Hepatocyte (in vitro differentiated cells): ENCODE results near the gene ZNF747. TPM values are rescaled to one million over a fixed set of nuclear protein-coding genes. Genes with fewer than 3 reads are reported as not detected.

Source experiments
- DNase-seq: peaks from one replicate; pipeline ENCODE4 v3.0.0-alpha.2; 2016; ENCODE audit warnings: low spot score
- H2AFZ ChIP-seq: fragments of 200-600 bp; sonication (generic); 2 replicates; pipeline ENCODE4 v1.6.0; 2016; ENCODE audit warnings: antibody characterized with exemption, mild to moderate bottlenecking
- H3K27ac ChIP-seq: fragments of 200-600 bp; sonication (generic); 2 replicates; pipeline ENCODE4 v1.5.1; 2016; ENCODE audit warnings: mild to moderate bottlenecking
- H3K27me3 ChIP-seq: fragments of 200-600 bp; sonication (generic); 2 replicates; pipeline ENCODE4 v1.6.1; 2016
- H3K36me3 ChIP-seq: fragments of 200-600 bp; sonication (generic); replicated peaks from 2 replicates; pipeline ENCODE4 v1.5.1; 2016; ENCODE audit warnings: low read depth; ENCODE audit not compliant: insufficient read depth
- H3K4me1 ChIP-seq: fragments of 200-600 bp; sonication (generic); 2 replicates; pipeline ENCODE4 v1.5.1; 2016; ENCODE audit warnings: mild to moderate bottlenecking, moderate library complexity; ENCODE audit not compliant: insufficient read depth
- H3K4me2 ChIP-seq: fragments of 200-600 bp; sonication (generic); 2 replicates; pipeline ENCODE4 v1.6.0; 2016
- H3K4me3 ChIP-seq: fragments of 200-600 bp; sonication (generic); 2 replicates; pipeline ENCODE4 v1.5.1; 2016; ENCODE audit warnings: mild to moderate bottlenecking
- H3K79me2 ChIP-seq: fragments of 200-600 bp; sonication (generic); 2 replicates; pipeline ENCODE4 v1.6.0; 2017; ENCODE audit warnings: mild to moderate bottlenecking
- H3K9me2 ChIP-seq: fragments of 200-600 bp; sonication (generic); replicated peaks from 2 replicates; pipeline ENCODE4 v1.6.0; 2017; ENCODE audit warnings: mild to moderate bottlenecking; ENCODE audit not compliant: insufficient read depth
- H3K9me3 ChIP-seq: fragments of 200-600 bp; sonication (generic); 2 replicates; pipeline ENCODE4 v1.5.1; 2016; ENCODE audit warnings: low read depth, mild to moderate bottlenecking
- H4K20me1 ChIP-seq: fragments of 200-600 bp; sonication (generic); 2 replicates; pipeline ENCODE4 v1.6.0; 2016; ENCODE audit warnings: mild to moderate bottlenecking; ENCODE audit not compliant: insufficient read depth, poor library complexity, severe bottlenecking
- EZH2 ChIP-seq: fragments of 200-600 bp; sonication (generic); IDR thresholded peaks from 2 replicates; pipeline ENCODE4 v1.6.1; 2016; ENCODE audit warnings: antibody characterized with exemption, mild to moderate bottlenecking, borderline replicate concordance
- EZH2phosphoT487 ChIP-seq: fragments of 200-600 bp; sonication (generic); IDR thresholded peaks from one replicate; pipeline ENCODE4 v1.6.1; 2018; ENCODE audit warnings: antibody characterized with exemption, mild to moderate bottlenecking, low read depth, moderate library complexity; ENCODE audit not compliant: unreplicated experiment, severe bottlenecking
- WGBS: methylation state at CpG from one replicate; pipeline ENCODE4 v1.1.6; 2016; ENCODE audit warnings: low lambda C conversion rate; ENCODE audit errors: missing lambda C conversion rate; 5-methylcytosine and 5-hydroxymethylcytosine counted together
- polyA plus RNA-seq: library from polyadenylated mRNA; unstranded; fragments of >200 nt; fragmentation: Nextera tagmentation; extraction: Ambion mirVana; gene quantifications from 2 replicates; pipeline ENCODE4 v1.2.1, GENCODE V29; 2016
- total RNA-seq: library from RNA; depleted of rRNA; stranded (reverse); fragments of >200 nt; gene quantifications from 2 replicates; pipeline ENCODE4 v1.2.3, GENCODE V29; 2014
- TF ChIP-seq, protein P1 (sequence below): fragments of 200-600 bp; sonication (generic); IDR thresholded peaks from 2 replicates; pipeline ENCODE4 v1.5.1; 2016; ENCODE audit warnings: antibody characterized with exemption, mild to moderate bottlenecking; ENCODE audit not compliant: poor library complexity

ZNF747 gene
- total and polyA plus RNA-seq, 2 experiments from 2014 or later, result 9.9 to 11.1 TPM

DNA sequence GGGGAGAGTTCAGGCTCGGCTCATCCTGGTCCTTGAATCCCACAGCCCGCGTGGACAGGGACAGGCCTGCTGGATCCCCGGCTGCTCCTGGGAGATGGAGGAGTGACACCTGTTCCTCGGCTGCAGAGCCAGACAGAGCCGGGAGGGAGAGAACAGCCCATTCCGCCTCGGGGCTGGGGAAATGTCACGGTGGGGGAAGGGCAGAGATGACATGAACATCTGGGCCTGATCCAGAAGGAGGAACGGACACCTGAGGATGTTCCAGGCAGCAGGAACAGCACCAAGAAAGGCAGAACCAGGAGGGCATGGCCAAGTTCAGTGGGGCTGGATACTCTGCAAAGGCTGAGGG is 21.4 kb upstream of the ZNF747 start:
- no peaks in the 10 kb centered on the region for H4K20me1 ChIP-seq
- peak overlapping the region; percentile 98 for H3K4me2 ChIP-seq
- H3K4me1 ChIP-seq, result peaks cover 18% of the 10 kb centered on the region
- WGBS, result 72% methylated on average over 10 of the region's 10 CpGs
- no peaks in the 10 kb centered on the region for H3K9me2 ChIP-seq
- H3K27ac ChIP-seq, result peak overlapping the region; percentile 93
- no peaks in the 10 kb centered on the region for H3K9me3 ChIP-seq
- H3K36me3 ChIP-seq, result no peaks in the 10 kb centered on the region
- H3K4me3 ChIP-seq, result no peak overlapping the region
- peaks cover 54% of the 10 kb centered on the region for H3K79me2 ChIP-seq
- H2AFZ ChIP-seq, result no peak overlapping the region
- TF ChIP-seq EZH2phosphoT487 (no peak), EZH2 (no peak)
- TF ChIP-seq, protein P1, sequence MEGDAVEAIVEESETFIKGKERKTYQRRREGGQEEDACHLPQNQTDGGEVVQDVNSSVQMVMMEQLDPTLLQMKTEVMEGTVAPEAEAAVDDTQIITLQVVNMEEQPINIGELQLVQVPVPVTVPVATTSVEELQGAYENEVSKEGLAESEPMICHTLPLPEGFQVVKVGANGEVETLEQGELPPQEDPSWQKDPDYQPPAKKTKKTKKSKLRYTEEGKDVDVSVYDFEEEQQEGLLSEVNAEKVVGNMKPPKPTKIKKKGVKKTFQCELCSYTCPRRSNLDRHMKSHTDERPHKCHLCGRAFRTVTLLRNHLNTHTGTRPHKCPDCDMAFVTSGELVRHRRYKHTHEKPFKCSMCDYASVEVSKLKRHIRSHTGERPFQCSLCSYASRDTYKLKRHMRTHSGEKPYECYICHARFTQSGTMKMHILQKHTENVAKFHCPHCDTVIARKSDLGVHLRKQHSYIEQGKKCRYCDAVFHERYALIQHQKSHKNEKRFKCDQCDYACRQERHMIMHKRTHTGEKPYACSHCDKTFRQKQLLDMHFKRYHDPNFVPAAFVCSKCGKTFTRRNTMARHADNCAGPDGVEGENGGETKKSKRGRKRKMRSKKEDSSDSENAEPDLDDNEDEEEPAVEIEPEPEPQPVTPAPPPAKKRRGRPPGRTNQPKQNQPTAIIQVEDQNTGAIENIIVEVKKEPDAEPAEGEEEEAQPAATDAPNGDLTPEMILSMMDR, result no peak
- H3K27me3 ChIP-seq, result no peaks in the 10 kb centered on the region
- no peak for DNase-seq

DNA sequence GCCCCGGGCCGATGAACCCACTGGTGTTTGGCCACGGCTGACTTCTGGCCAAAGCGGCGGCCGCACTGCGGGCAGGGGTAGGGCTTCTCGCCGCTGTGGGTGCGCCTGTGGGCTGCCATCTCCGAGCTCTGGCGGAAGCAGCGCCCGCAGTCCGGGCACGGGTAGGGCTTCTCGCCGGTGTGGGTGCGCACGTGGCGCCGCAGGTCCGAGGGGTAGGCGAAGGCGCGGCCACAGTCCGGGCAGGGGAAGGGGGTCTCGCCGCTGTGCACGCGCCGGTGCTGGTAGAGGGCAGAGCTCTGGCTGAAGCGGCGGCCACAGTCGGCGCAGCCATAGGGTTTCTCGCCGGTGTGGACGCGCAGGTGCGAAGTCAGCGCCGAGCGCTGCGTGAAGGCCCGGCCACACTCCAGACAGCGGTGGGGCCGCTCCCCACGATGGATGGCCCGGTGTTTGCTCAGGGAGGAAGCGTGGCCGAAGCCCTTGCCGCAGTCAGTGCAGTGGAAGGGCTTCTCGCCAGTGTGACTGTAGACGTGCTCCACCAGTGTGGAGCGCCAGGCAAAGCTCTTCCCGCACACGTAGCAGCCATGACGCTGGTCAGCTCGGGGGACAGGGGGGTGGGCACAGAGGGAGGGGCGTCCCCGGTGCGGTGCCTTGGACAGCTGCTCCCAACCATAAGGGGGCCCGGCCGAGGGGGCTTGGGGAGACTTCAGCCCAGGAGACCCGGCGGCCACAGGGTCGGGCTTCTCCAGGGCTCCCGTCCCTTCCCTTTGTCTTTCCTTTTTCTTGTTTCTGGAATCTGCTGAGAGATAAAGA is 20.9 kb upstream of the ZNF747 start:
- no peaks in the 10 kb centered on the region for H3K36me3 ChIP-seq
- H3K4me2 ChIP-seq, result peak overlapping the region; percentile 98
- DNase-seq, result no peak
- peaks cover 18% of the 10 kb centered on the region for H3K4me1 ChIP-seq
- H3K9me3 ChIP-seq, result no peaks in the 10 kb centered on the region
- no peak overlapping the region for H2AFZ ChIP-seq
- TF ChIP-seq EZH2 (no peak), EZH2phosphoT487 (no peak)
- TF ChIP-seq, protein P1, result no peak
- no peaks in the 10 kb centered on the region for H3K9me2 ChIP-seq
- H3K79me2 ChIP-seq, result peaks cover 56% of the 10 kb centered on the region
- H3K27me3 ChIP-seq, result no peaks in the 10 kb centered on the region
- no peak overlapping the region for H3K27ac ChIP-seq
- H3K4me3 ChIP-seq, result no peak overlapping the region
- no peaks in the 10 kb centered on the region for H4K20me1 ChIP-seq
- WGBS, result 98% methylated on average over 57 of the region's 69 CpGs

DNA sequence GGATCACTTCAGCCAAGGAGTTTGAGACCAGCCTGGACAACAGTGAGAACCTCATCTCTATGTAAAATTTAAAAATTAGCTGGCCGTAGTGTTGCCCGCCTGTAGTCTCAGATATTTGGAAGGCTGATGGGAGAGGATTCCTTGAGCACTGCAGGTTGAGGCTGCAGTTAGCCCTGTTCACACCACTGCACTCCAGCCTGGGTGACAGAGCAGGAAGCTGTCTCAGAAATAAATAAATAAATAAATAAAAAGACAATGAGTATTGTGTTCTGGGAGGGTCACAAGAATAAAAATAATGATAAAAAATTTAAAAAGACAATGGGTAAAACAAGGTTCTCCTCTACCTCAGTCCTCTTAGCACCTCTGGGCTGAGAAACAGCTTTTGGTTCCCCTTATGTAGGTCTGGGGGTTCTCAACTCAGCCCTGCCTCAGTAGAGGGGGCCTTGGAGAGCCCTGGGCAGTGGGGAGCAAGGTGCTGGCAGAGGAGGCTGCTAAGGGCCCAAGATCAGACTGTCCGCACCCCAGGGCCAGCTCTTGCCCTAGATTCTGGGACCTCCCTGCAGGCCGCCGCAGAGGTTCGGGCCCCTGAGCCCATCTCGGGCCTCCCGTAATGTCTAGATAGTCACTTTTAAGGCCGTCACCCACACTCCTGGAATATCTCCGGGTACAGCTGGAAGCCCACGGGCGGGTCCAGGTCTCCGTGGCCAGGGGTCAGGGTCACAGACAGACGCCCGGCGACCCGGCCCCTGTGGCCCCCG is 20.1 kb upstream of the ZNF747 start:
- Histone ChIP-seq H3K4me2 (no peak overlapping the region), H3K27me3 (no peaks in the 10 kb centered on the region), H4K20me1 (no peaks in the 10 kb centered on the region), H3K79me2 (peaks cover 62% of the 10 kb centered on the region), H3K9me3 (no peaks in the 10 kb centered on the region), H3K9me2 (no peaks in the 10 kb centered on the region), H3K4me3 (no peak overlapping the region), H3K27ac (no peak overlapping the region), H3K36me3 (no peaks in the 10 kb centered on the region), H3K4me1 (peaks cover 21% of the 10 kb centered on the region), H2AFZ (no peak overlapping the region)
- TF ChIP-seq EZH2, result no peak
- TF ChIP-seq EZH2phosphoT487, result no peak
- TF ChIP-seq, protein P1, result no peak
- DNase-seq, result no peak
- WGBS, result 98% methylated on average over 16 of the region's 18 CpGs
